ENCODE data around the gene TNNI3.

The TNNI3 gene

GRCh38 chr19:55146705-55147273 is 10.7 kb downstream of the TNNI3 start:
- Histone ChIP-seq H3K36me3 (ENCODE audit: insufficient read depth, low read length) (peaks cover 4% of the 10 kb centered on the region; the same call in 1 of the 2 replicates), H3K4me1 (ENCODE audit: insufficient read depth, low read length) (peaks cover 24% of the 10 kb centered on the region), H3K9me3 (ENCODE audit: control insufficient read depth, insufficient read depth, low read length) (no peaks in the 10 kb centered on the region), H3K9ac (ENCODE audit: low read depth, low read length) (peak overlapping the region; percentile 74)

GRCh38 chr19:55146078-55146704 is 11.3 kb downstream of the TNNI3 start:
- H3K36me3 ChIP-seq (ENCODE audit: insufficient read depth, low read length) = no peaks in the 10 kb centered on the region
- peak overlapping the region; percentile 74; the same call in 1 of the 2 replicates for H3K9ac ChIP-seq (ENCODE audit: low read depth, low read length)

GRCh38 chr19:55145232-55145631 is 12.3 kb downstream of the TNNI3 start:
- Histone ChIP-seq H3K36me3 (ENCODE audit: insufficient read depth, low read length) (no peaks in the 10 kb centered on the region), H3K9ac (ENCODE audit: low read depth, low read length) (no peak overlapping the region), H3K4me1 (ENCODE audit: insufficient read depth, low read length) (peaks cover 19% of the 10 kb centered on the region), H3K9me3 (ENCODE audit: control insufficient read depth, insufficient read depth, low read length) (no peaks in the 10 kb centered on the region)

More at GRCh38 chr19:55146078-55146704, 11.3 kb downstream of the TNNI3 start:
- Histone ChIP-seq H3K4me1 (ENCODE audit: insufficient read depth, low read length) (peaks cover 21% of the 10 kb centered on the region), H3K9me3 (ENCODE audit: control insufficient read depth, insufficient read depth, low read length) (no peaks in the 10 kb centered on the region)

GRCh38 chr19:55141696-55142095 is 15.8 kb downstream of the TNNI3 start:
- peak overlapping the region; percentile 7; the same call in 1 of the 2 replicates for H3K9ac ChIP-seq (ENCODE audit: low read depth, low read length)
- no peaks in the 10 kb centered on the region for H3K36me3 ChIP-seq (ENCODE audit: insufficient read depth, low read length)
- H3K4me1 ChIP-seq (ENCODE audit: insufficient read depth, low read length) = 0 out of 2 replicates have a peak, but pooled peaks cover 4% of the 10 kb centered on the region
- H3K9me3 ChIP-seq (ENCODE audit: control insufficient read depth, insufficient read depth, low read length) = no peaks in the 10 kb centered on the region

- H3K36me3 ChIP-seq (ENCODE audit: insufficient read depth, low read length) = no peaks in the 10 kb centered on the region
- no peak overlapping the region for H3K9ac ChIP-seq (ENCODE audit: low read depth, low read length)
- H3K9me3 ChIP-seq (ENCODE audit: control insufficient read depth, insufficient read depth, low read length) = no peaks in the 10 kb centered on the region
- peaks cover 12% of the 10 kb centered on the region; the same call in 1 of the 2 replicates for H3K4me1 ChIP-seq (ENCODE audit: insufficient read depth, low read length)
These were observed 19.6 kb downstream of the TNNI3 start for GRCh38 chr19:55137915-55138314.

- H3K9ac ChIP-seq (ENCODE audit: low read depth, low read length) = no peak overlapping the region
- no peaks in the 10 kb centered on the region for H3K36me3 ChIP-seq (ENCODE audit: insufficient read depth, low read length)
- H3K9me3 ChIP-seq (ENCODE audit: control insufficient read depth, insufficient read depth, low read length) = no peaks in the 10 kb centered on the region
- peaks cover 18% of the 10 kb centered on the region for H3K4me1 ChIP-seq (ENCODE audit: insufficient read depth, low read length)
These were observed 21.0 kb downstream of the TNNI3 start for GRCh38 chr19:55136399-55137102.

GRCh38 chr19:55134736-55135135 is 22.8 kb downstream of the TNNI3 start:
- Histone ChIP-seq H3K36me3 (ENCODE audit: insufficient read depth, low read length) (no peaks in the 10 kb centered on the region), H3K9ac (ENCODE audit: low read depth, low read length) (no peak overlapping the region), H3K9me3 (ENCODE audit: control insufficient read depth, insufficient read depth, low read length) (no peaks in the 10 kb centered on the region), H3K4me1 (ENCODE audit: insufficient read depth, low read length) (peaks cover 18% of the 10 kb centered on the region)

- Histone ChIP-seq H3K9me3 (ENCODE audit: control insufficient read depth, insufficient read depth, low read length) (no peaks in the 10 kb centered on the region), H3K36me3 (ENCODE audit: insufficient read depth, low read length) (no peaks in the 10 kb centered on the region), H3K4me1 (ENCODE audit: insufficient read depth, low read length) (peaks cover 22% of the 10 kb centered on the region), H3K9ac (ENCODE audit: low read depth, low read length) (no peak overlapping the region)
These were observed 23.7 kb downstream of the TNNI3 start for GRCh38 chr19:55133639-55134444.

GRCh38 chr19:55132453-55133129 is 24.9 kb downstream of the TNNI3 start:
- Histone ChIP-seq H3K4me1 (ENCODE audit: insufficient read depth, low read length) (peaks cover 18% of the 10 kb centered on the region), H3K9ac (ENCODE audit: low read depth, low read length) (0 out of 2 replicates have a peak overlapping the region, but pooled peaks have one; percentile 6), H3K9me3 (ENCODE audit: control insufficient read depth, insufficient read depth, low read length) (no peaks in the 10 kb centered on the region), H3K36me3 (ENCODE audit: insufficient read depth, low read length) (no peaks in the 10 kb centered on the region)

GRCh38 chr19:55131421-55131820 is 26.1 kb downstream of the TNNI3 start:
- Histone ChIP-seq H3K9me3 (ENCODE audit: control insufficient read depth, insufficient read depth, low read length) (no peaks in the 10 kb centered on the region), H3K9ac (ENCODE audit: low read depth, low read length) (no peak overlapping the region), H3K36me3 (ENCODE audit: insufficient read depth, low read length) (no peaks in the 10 kb centered on the region), H3K4me1 (ENCODE audit: insufficient read depth, low read length) (peaks cover 18% of the 10 kb centered on the region)

- Histone ChIP-seq H3K9ac (ENCODE audit: low read depth, low read length) (peak overlapping the region; percentile 87), H3K36me3 (ENCODE audit: insufficient read depth, low read length) (no peaks in the 10 kb centered on the region), H3K9me3 (ENCODE audit: control insufficient read depth, insufficient read depth, low read length) (no peaks in the 10 kb centered on the region), H3K4me1 (ENCODE audit: insufficient read depth, low read length) (peaks cover 9% of the 10 kb centered on the region; the same call in 1 of the 2 replicates)
These were observed 38.5 kb downstream of the TNNI3 start for GRCh38 chr19:55119053-55119452.

GRCh38 chr19:55118401-55118991 is 39.0 kb downstream of the TNNI3 start:
- Histone ChIP-seq H3K9me3 (ENCODE audit: control insufficient read depth, insufficient read depth, low read length) (no peaks in the 10 kb centered on the region), H3K36me3 (ENCODE audit: insufficient read depth, low read length) (no peaks in the 10 kb centered on the region), H3K9ac (ENCODE audit: low read depth, low read length) (peak overlapping the region; percentile 87), H3K4me1 (ENCODE audit: insufficient read depth, low read length) (peaks cover 12% of the 10 kb centered on the region)

GRCh38 chr19:55117663-55118391 is 39.7 kb downstream of the TNNI3 start:
- H3K36me3 ChIP-seq (ENCODE audit: insufficient read depth, low read length) = no peaks in the 10 kb centered on the region
- H3K9me3 ChIP-seq (ENCODE audit: control insufficient read depth, insufficient read depth, low read length) = no peaks in the 10 kb centered on the region
- peaks cover 17% of the 10 kb centered on the region for H3K4me1 ChIP-seq (ENCODE audit: insufficient read depth, low read length)
- peak overlapping the region; percentile 87; the same call in 1 of the 2 replicates for H3K9ac ChIP-seq (ENCODE audit: low read depth, low read length)
